IMR-90 (cell line): ENCODE results near the gene IRF4. TPM values are rescaled to one million over a fixed set of nuclear protein-coding genes. Genes with fewer than 3 reads are reported as not detected.

Experiments used
- ATAC-seq: fragments of 200-7000 bp; cut with Tn5 transposase; 2 replicates; pipeline ENCODE4 v1.9.1; 2020; ENCODE audit warnings: low read depth, mild to moderate bottlenecking, moderate library complexity
- BruUV-seq: library from RNA; stranded (reverse); fragments of 400-500 nt; replicated peaks from 2 replicates; lab custom pipeline; 2021; lab: Mats Ljungman, UMichigan
- CTCF ChIA-PET: fragments of 300-600 bp; formaldehyde crosslinking; extraction: SDS; loops from one replicate; lab custom pipeline; 2021; ENCODE audit warnings: antibody characterized with exemption; lab: Yijun Ruan, JAX
- POLR2A ChIA-PET: fragments of 300-600 bp; sonication (Branson Sonifier 250); formaldehyde crosslinking; loops from one replicate; lab custom pipeline; 2022; ENCODE audit warnings: antibody characterized with exemption; ENCODE audit not compliant: unreplicated experiment; lab: Charles Lee
- DNase-seq: peaks from one replicate; pipeline ENCODE4 v3.0.0; 2013
- H2AFZ ChIP-seq: replicated peaks from 2 replicates; pipeline ENCODE3; 2013; ENCODE audit warnings: low read length, mild to moderate bottlenecking; ENCODE audit not compliant: poor library complexity
- H2AK5ac ChIP-seq: 2 replicates; pipeline ENCODE4 v1.6.1; 2013; ENCODE audit warnings: low read depth, low read length, inconsistent platforms
- H2AK9ac ChIP-seq: replicated peaks from 2 replicates; pipeline ENCODE3; 2013; ENCODE audit warnings: mild to moderate bottlenecking, low read depth, low read length, moderate library complexity; ENCODE audit not compliant: poor library complexity
- H2BK120ac ChIP-seq: 2 replicates; pipeline ENCODE4 v1.6.1; 2013; ENCODE audit warnings: low read depth, low read length, inconsistent platforms
- H2BK15ac ChIP-seq: 3 replicates; pipeline ENCODE4 v1.6.1; 2013; ENCODE audit warnings: low read depth, low read length, inconsistent platforms
- H2BK20ac ChIP-seq: 2 replicates; pipeline ENCODE4 v1.6.1; 2013; ENCODE audit warnings: low read depth, mild to moderate bottlenecking, inconsistent platforms, low read length, moderate library complexity
- H2BK5ac ChIP-seq: 2 replicates; pipeline ENCODE4 v1.6.1; 2013; ENCODE audit warnings: mild to moderate bottlenecking, low read depth, low read length, inconsistent platforms; ENCODE audit not compliant: poor library complexity, severe bottlenecking
- H3K14ac ChIP-seq: replicated peaks from 2 replicates; pipeline ENCODE4 v1.6.1; 2013; ENCODE audit warnings: low read depth, low read length, inconsistent platforms
- H3K18ac ChIP-seq: 2 replicates; pipeline ENCODE4 v1.6.1; 2013; ENCODE audit warnings: low read depth, low read length, control low read depth
- H3K23ac ChIP-seq: 2 replicates; pipeline ENCODE4 v1.6.1; 2013; ENCODE audit warnings: low read depth, low read length, inconsistent platforms
- H3K27ac ChIP-seq: 2 replicates; pipeline ENCODE4 v1.5.1; 2013; ENCODE audit warnings: mild to moderate bottlenecking, control low read depth, low read length; ENCODE audit not compliant: insufficient read depth
- H3K27me3 ChIP-seq: 2 replicates; pipeline ENCODE4 v1.6.1; 2013; ENCODE audit warnings: low read length; ENCODE audit not compliant: control insufficient read depth, insufficient read depth
- H3K36me3 ChIP-seq: 2 replicates; pipeline ENCODE4 v1.6.1; 2013; ENCODE audit warnings: low read length, mixed read lengths; ENCODE audit not compliant: control insufficient read depth, insufficient read depth
- H3K4ac ChIP-seq: 2 replicates; pipeline ENCODE4 v1.6.1; 2013; ENCODE audit warnings: low read depth, low read length, inconsistent platforms
- H3K4me1 ChIP-seq: 2 replicates; pipeline ENCODE4 v1.6.1; 2013; ENCODE audit warnings: low read length, mixed read lengths; ENCODE audit not compliant: control insufficient read depth, insufficient read depth
- H3K4me2 ChIP-seq: 2 replicates; pipeline ENCODE4 v1.6.1; 2013; ENCODE audit warnings: low read depth, mild to moderate bottlenecking, control low read depth, low read length, moderate library complexity
- H3K4me3 ChIP-seq: 2 replicates; pipeline ENCODE4 v1.5.1; 2013; ENCODE audit warnings: low read depth, mild to moderate bottlenecking, control low read depth, low read length, moderate library complexity; ENCODE audit not compliant: insufficient read depth
- H3K56ac ChIP-seq: 2 replicates; pipeline ENCODE4 v1.6.1; 2013; ENCODE audit warnings: low read length, inconsistent platforms; ENCODE audit not compliant: insufficient read depth; ENCODE audit errors: extremely low read depth
- H3K79me1 ChIP-seq, 2 experiments: 2 replicates each; pipeline ENCODE4 v1.6.1; 2013; ENCODE audit warnings: low read length in 2 of 2, inconsistent platforms in 1 of 2, low read depth in 1 of 2
- H3K9ac ChIP-seq: 2 replicates; pipeline ENCODE4 v1.6.1; 2013; ENCODE audit warnings: low read depth, low read length, control low read depth
- H3K9me1 ChIP-seq: 2 replicates; pipeline ENCODE4 v1.6.1; 2013; ENCODE audit warnings: low read length, inconsistent platforms; ENCODE audit not compliant: insufficient read depth
- H3K9me3 ChIP-seq: 2 replicates; pipeline ENCODE4 v1.6.1; 2013; ENCODE audit warnings: low read length; ENCODE audit not compliant: control insufficient read depth, insufficient read depth
- H4K20me1 ChIP-seq: 2 replicates; pipeline ENCODE4 v1.6.1; 2013; ENCODE audit warnings: low read length, inconsistent platforms; ENCODE audit not compliant: insufficient read depth
- H4K5ac ChIP-seq: 2 replicates; pipeline ENCODE4 v1.6.1; 2013; ENCODE audit warnings: mild to moderate bottlenecking, low read depth, low read length, control low read depth
- H4K8ac ChIP-seq, 2 experiments: 2 replicates each; pipeline ENCODE4 v1.6.1; 2013; ENCODE audit warnings: low read depth in 2 of 2, low read length in 2 of 2, control low read depth in 1 of 2, inconsistent platforms in 1 of 2
- H4K91ac ChIP-seq: 2 replicates; pipeline ENCODE4 v1.6.1; 2013; ENCODE audit warnings: low read depth, low read length, inconsistent platforms; ENCODE audit not compliant: insufficient read depth
- BHLHE40 ChIP-seq: fragments of 150-350 bp; IDR thresholded peaks from 2 replicates; pipeline ENCODE4 v1.6.1; 2016; ENCODE audit warnings: mild to moderate bottlenecking, low read depth, low read length
- CHD1 ChIP-seq: IDR thresholded peaks from 2 replicates; pipeline ENCODE4 v1.6.1; 2012; ENCODE audit warnings: low read depth, low read length, improper control_type of control experiment
- FOS ChIP-seq: fragments of 150-350 bp; IDR thresholded peaks from 2 replicates; pipeline ENCODE4 v1.6.1; 2016; ENCODE audit warnings: low read depth, low read length
- MAZ ChIP-seq: IDR thresholded peaks from 2 replicates; pipeline ENCODE4 v1.6.1; 2012; ENCODE audit warnings: low read depth, mild to moderate bottlenecking, low read length, improper control_type of control experiment, moderate library complexity, borderline replicate concordance
- MXI1 ChIP-seq: IDR thresholded peaks from 2 replicates; pipeline ENCODE4 v1.6.1; 2012; ENCODE audit warnings: low read depth, mild to moderate bottlenecking, low read length, moderate library complexity, borderline replicate concordance
- NFE2L2 ChIP-seq: fragments of 150-350 bp; IDR thresholded peaks from 2 replicates; pipeline ENCODE4 v1.6.1; 2016; ENCODE audit warnings: low read depth, mild to moderate bottlenecking, low read length
- WGBS, 2 experiments: methylation state at CpG; one replicate each; pipeline versions ENCODE4 v1.1.5 to v1.1.7; 2013; ENCODE audit warnings: missing lambda C conversion rate in 2 of 2; ENCODE audit not compliant: insufficient read length in 1 of 2; ENCODE audit errors: extremely low coverage in 2 of 2; 5-methylcytosine and 5-hydroxymethylcytosine counted together
- dilution Hi-C: fragments of 300-500 bp; cut with HindIII; formaldehyde crosslinking; loops from one replicate; pipeline ENCODE4 v1.14.3; 2018; ENCODE audit warnings: low sequenced_read_pairs; ENCODE audit not compliant: unreplicated experiment
- in situ Hi-C: fragments of 300-500 bp; cut with MboI; formaldehyde crosslinking; loops from 3 replicates; pipeline ENCODE4 v1.14.3; 2019; ENCODE audit warnings: low sequenced_read_pairs, inconsistent platforms, mixed read lengths
- intact Hi-C: fragments of 100-400 bp; cut with micrococcal nuclease; formaldehyde crosslinking; loops from 2 replicates; pipeline ENCODE4 v1.10.0; 2022
- polyA plus RNA-seq, 3 experiments: library from polyadenylated mRNA; depleted of rRNA; stranded (reverse); fragments of >200 nt; gene quantifications; 2 replicates each; pipeline ENCODE4 v1.2.3, GENCODE V29; 2012; ENCODE audit warnings: low replicate concordance in 1 of 3
- total RNA-seq: library from RNA; depleted of rRNA; stranded (reverse); fragments of >200 nt; gene quantifications from 2 replicates; pipeline ENCODE4 v1.2.3, GENCODE V29; 2012
- TF ChIP-seq, protein P1 (sequence below): fragments of 150-350 bp; IDR thresholded peaks from 2 replicates; pipeline ENCODE4 v1.6.1; 2016; ENCODE audit warnings: low read depth, mild to moderate bottlenecking, low read length, moderate library complexity, borderline replicate concordance
- TF ChIP-seq, protein P2 (sequence below): fragments of 150-350 bp; IDR thresholded peaks from 2 replicates; pipeline ENCODE4 v1.6.1; 2017; ENCODE audit warnings: mild to moderate bottlenecking, antibody characterized with exemption, low read length, low read depth

Gene IRF4
- total and polyA plus RNA-seq, 2 of the 4 experiments (the other 2 are of a cell fraction), result not detected

DNA sequence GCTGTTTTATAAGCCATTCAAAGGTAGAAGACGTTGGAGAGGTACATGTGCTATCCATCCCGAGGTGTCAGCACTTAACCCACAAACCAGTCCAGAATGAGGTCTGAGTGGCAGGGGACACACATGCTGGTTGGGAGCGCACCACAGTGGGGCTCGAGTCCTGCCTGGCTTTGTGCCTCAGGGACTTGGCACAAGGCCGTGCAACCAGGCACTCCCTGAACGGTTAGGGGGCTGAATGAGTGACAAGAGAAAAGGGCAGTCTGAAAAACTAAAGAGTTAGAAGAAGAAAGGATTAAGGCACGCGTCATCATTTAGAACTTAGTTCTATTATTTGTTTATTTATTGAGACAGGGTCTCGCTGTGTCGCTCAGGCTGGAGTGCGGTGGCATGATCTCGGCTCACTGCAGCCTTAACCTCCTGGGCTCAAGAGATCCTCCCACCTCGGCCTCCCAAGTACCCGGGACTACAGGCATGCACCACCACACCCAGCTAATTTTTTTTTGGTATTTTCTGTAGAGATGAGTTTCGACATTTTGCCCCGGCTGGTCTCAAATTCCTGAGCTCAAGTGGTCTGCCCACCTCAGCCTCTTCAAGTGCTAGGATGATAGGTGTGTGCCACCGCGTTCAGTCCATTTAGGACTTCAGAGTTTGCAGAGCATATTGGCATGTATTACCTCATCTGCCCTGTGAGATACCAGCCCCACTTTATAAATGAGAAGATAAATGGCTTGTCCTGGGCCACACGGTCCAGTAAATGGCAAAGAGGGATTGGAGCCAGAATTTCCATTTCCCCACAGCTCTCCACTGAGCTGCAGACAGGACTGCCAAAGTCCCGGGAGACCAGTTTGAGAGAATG lies 47.4 kb upstream of the IRF4 start:
- no peak for TF ChIP-seq BHLHE40
- TF ChIP-seq, protein P1, sequence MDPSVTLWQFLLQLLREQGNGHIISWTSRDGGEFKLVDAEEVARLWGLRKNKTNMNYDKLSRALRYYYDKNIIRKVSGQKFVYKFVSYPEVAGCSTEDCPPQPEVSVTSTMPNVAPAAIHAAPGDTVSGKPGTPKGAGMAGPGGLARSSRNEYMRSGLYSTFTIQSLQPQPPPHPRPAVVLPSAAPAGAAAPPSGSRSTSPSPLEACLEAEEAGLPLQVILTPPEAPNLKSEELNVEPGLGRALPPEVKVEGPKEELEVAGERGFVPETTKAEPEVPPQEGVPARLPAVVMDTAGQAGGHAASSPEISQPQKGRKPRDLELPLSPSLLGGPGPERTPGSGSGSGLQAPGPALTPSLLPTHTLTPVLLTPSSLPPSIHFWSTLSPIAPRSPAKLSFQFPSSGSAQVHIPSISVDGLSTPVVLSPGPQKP, result no peak
- no peak for TF ChIP-seq MAZ
- TF ChIP-seq, protein P2, sequence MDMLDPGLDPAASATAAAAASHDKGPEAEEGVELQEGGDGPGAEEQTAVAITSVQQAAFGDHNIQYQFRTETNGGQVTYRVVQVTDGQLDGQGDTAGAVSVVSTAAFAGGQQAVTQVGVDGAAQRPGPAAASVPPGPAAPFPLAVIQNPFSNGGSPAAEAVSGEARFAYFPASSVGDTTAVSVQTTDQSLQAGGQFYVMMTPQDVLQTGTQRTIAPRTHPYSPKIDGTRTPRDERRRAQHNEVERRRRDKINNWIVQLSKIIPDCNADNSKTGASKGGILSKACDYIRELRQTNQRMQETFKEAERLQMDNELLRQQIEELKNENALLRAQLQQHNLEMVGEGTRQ, result no peak
- no peak for TF ChIP-seq MXI1
- no peak for TF ChIP-seq CHD1
- TF ChIP-seq NFE2L2, result no peak
- TF ChIP-seq FOS, result no peak
- ChIA-PET CTCF (interaction anchor here (0.9 to 1.2 kb wide), 2 partner anchors 11 to 13 kb away, joined by 3 to 5 read pairs; no protein-coding TSS in a partner anchor), POLR2A (no interaction called here)
- H3K9ac ChIP-seq, result no peak overlapping the region
- no peak overlapping the region for H4K5ac ChIP-seq
- no peak overlapping the region for H2BK120ac ChIP-seq
- no peak overlapping the region for H3K14ac ChIP-seq
- H2AFZ ChIP-seq, result no peak overlapping the region
- H2BK20ac ChIP-seq, result no peak overlapping the region
- no peak overlapping the region for H3K4me2 ChIP-seq
- H3K9me1 ChIP-seq, result no peaks in the 10 kb centered on the region; the same call in 1 of the 2 replicates
- H3K79me1 ChIP-seq, result no peaks in the 10 kb centered on the region
- no TSS peak for BruUV-seq
- H2AK5ac ChIP-seq, result no peak overlapping the region
- no peak overlapping the region for H3K4ac ChIP-seq
- intact Hi-C loops (no loop called here), in situ Hi-C loops (no loop called here), dilution Hi-C loops (no loop called here)
- H2AK9ac ChIP-seq, result peak overlapping the region; percentile 47
- no peak overlapping the region for H2BK5ac ChIP-seq
- H3K9me3 ChIP-seq, result peaks cover 3% of the 10 kb centered on the region; the same call in 1 of the 2 replicates
- no peak overlapping the region for H3K56ac ChIP-seq
- no peak overlapping the region for H4K8ac ChIP-seq
- 62% methylated on average over 6 of the region's 20 CpGs; no CpG with 5 or more reads in 1 of the 2 experiments for WGBS, 2 experiments
- no peaks in the 10 kb centered on the region for H3K4me1 ChIP-seq
- no peak overlapping the region for H2BK15ac ChIP-seq
- H3K18ac ChIP-seq, result no peak overlapping the region
- DNase-seq (no peak), ATAC-seq (no peak)
- no peaks in the 10 kb centered on the region; the same call in 1 of the 2 replicates for H3K36me3 ChIP-seq
- H3K23ac ChIP-seq, result no peak overlapping the region
- H4K91ac ChIP-seq, result no peak overlapping the region
- H3K4me3 ChIP-seq, result no peak overlapping the region
- H4K20me1 ChIP-seq, result no peaks in the 10 kb centered on the region; the same call in 1 of the 2 replicates
- H3K27me3 ChIP-seq, result no peaks in the 10 kb centered on the region
- no peak overlapping the region for H3K27ac ChIP-seq
